ENCODE data around the gene BRD7.

Gene BRD7

GRCh38 chr16:50271148-50272041 lies 97.4 kb downstream of the BRD7 start:
- DNase-seq (ENCODE audit: low spot score), result no peak

DNA sequence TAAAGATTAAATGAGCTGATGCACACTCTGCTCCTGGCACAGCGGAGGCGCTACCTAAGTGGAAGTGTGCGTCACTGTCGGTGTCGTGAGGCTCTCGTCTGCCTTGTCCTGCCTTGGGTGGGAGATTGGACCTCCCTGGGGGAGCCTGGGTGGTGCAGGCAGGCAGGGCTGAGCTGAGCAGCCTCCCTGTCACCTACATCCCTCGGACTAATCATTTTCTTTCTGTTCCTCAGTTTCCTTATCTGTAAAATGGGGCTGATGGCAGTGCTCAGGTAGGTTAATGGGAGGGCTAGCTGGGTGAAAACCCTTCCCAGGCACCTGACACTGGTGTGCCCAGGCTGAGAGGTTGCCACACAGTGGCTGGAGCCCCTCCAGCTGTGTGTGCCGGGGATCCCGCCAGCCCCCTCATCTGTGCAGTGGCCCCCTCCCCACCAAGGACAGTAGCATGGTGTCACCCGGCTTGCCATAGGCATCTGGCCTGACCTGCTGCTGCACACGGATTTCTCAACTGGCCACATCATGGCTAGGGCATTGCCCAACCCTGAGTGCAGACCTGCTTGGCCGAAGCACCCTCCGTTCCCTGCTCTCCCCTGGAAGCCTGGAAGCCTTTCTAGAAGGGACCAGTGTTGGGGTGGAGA lies 98.2 kb downstream of the BRD7 start:
- DNase-seq (ENCODE audit: low spot score), result peak; percentile 4

DNA sequence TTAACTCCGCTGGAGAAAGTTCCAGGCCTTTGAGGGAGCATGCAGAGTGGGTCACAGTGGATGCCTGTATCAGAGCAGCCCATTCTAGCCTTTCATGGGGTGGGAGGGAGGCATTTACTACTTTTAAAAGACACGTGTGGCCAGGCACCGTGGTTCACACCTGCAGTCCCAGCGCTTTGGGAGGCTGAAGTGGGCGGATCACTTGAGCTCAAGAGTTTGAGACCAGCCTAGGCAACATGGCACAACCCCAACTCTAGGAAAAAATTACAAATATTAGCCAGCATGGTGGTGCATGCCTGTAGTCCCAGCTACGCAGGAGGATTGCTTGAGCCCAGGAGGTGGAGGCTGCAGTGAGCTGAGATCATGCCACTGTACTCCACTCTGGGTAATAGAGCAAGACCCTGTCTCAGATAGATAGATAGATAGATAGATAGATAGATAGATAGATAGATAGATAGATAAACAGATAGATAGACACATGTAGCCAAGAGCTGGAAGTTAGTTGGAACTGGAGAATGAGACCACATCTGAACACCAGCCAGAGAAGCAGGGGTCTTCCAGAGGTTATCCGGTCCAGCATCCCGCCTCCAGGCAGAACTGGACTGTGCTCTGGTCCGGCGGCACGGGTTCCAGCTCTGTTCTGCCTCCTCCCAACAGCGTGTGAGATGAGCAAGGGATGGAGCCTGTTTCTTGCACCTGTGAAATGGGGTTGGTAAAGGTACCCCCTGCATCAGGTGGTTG lies 98.8 kb downstream of the BRD7 start:
- DNase-seq (ENCODE audit: low spot score), result no peak

DNA sequence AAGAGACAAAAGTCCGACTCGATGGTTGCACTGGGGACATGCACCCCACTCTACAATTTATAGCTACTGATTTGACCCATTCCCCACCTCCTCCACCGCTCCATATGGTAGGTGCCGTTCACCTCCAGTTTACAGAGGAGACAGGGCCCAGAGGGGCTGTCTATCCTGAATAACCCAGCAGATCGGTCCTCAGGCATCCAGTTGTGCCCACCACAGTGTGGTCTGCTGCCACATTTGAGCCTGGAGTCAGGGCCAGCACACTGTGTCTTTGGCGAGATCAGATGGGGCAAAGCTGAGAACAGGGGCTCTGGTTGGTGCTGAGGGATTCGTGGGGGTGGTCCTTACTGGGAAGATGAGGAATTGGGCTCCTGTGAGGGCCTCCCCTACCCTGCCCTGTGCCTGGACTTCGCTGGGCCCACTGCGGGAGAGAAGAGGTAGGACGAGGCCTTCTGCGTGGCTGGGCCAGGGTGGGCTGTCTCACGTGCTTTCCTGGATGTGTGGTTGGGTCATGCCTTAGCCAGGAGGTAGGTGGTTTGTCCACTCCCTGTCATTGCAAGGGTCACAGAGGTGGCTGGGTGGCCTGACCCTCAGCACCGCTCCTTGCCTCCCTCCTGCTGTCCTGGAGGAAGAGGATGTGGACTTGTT lies 99.6 kb downstream of the BRD7 start:
- peak; percentile 6 for DNase-seq (ENCODE audit: low spot score)

- DNase-seq (ENCODE audit: low spot score), result no peak
These were observed 100.4 kb downstream of the BRD7 start for GRCh38 chr16:50268352-50268751.

DNA sequence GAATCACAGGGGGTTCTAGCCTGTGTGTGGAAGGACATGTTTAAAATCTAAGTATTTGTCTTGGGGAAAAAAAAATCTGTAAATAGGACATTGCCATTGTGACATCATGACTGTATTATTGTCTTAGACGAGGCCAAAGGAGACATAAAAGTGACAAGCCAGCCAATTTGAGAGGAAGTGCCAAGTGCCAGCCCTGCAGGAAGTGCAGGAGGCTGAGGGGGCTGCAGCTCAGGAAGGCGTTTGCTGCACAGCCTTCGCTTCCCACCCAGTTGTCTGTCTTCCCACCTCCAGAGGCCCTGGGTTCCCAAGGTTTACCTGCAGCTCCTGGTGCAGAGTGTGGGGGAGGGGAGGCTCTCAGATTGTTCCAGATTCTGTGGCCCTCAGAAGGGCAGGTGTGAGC lies 101.1 kb downstream of the BRD7 start:
- no peak for DNase-seq (ENCODE audit: low spot score)

GRCh38 chr16:50267151-50267631 lies 101.6 kb downstream of the BRD7 start:
- no peak for DNase-seq (ENCODE audit: low spot score)

DNA sequence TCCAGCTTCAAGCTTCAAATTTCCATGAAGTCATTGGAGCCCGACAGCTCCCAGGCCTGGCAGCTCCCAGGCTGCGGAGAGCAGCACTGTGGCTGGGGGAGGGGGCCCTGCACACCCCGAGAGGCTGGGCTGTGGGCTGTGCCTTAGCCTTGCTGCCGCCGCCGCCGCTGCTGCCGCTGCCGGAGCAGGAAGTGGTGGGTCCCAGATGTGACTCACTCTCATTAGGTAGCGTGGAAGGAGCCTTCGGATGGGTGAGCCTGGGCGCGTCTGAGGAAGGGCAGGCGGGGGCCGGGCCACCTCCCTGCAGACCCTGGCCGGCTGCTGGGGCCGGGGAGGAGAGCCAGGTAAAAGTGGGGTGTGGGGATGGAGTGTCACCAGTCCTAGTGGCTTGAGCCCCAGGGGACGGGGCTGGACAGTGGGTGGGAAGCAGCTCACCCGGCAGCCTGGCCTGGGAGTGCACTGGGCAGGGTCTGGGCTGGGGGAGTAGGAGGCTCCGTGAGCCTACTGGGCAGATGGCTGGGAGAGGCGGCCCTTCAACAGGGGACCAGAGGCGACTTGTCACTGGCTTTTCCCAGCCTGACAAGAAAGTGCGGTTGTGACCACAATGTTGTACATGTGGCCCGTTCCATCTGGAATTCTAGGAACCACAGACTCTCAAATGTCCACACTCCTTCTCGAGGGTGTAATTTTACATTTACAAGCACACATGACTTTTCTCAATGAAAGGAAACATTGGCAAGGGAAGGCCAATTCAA lies 102.3 kb downstream of the BRD7 start, which contains the start of gene ADCY7:
Gene ADCY7 (plus strand): TSS at position 215 of the 755 bp plus-strand sequence. CDS start 21,629 bp downstream, outside the sequence.
- DNase-seq (ENCODE audit: low spot score), result peak; percentile 65
